ENCODE measurements around the gene PVALEF.

The PVALEF gene

DNA sequence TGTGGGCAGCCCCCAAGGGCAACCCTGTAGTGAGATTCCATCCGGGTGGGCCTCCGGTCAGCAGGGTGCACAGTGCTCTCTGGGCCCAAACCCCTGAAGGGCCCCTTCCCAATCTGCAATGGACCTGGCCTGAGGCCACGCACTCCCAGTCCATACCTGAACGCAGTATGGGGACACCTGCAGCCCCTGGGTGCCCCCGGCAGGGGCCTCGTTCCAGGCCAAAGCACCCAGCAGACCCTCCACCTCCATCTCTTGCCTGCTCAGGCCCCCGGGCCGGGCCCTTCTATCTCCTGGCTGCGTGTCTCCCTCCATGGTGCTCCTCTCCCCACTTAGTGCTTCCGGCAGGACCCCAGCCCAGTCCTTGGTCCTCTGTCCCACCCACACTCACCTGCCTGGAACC lies 18.0 kb downstream of the PVALEF start:
- TF ChIP-seq, protein P1, sequence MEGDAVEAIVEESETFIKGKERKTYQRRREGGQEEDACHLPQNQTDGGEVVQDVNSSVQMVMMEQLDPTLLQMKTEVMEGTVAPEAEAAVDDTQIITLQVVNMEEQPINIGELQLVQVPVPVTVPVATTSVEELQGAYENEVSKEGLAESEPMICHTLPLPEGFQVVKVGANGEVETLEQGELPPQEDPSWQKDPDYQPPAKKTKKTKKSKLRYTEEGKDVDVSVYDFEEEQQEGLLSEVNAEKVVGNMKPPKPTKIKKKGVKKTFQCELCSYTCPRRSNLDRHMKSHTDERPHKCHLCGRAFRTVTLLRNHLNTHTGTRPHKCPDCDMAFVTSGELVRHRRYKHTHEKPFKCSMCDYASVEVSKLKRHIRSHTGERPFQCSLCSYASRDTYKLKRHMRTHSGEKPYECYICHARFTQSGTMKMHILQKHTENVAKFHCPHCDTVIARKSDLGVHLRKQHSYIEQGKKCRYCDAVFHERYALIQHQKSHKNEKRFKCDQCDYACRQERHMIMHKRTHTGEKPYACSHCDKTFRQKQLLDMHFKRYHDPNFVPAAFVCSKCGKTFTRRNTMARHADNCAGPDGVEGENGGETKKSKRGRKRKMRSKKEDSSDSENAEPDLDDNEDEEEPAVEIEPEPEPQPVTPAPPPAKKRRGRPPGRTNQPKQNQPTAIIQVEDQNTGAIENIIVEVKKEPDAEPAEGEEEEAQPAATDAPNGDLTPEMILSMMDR (IDR thresholded peaks at IDR 0.05; ENCODE audit: extremely low read depth, missing control alignments), result no peak
- DNase-seq (ENCODE audit: low spot score), result no peak

GRCh38 chr17:81183807-81184206 lies 18.5 kb downstream of the PVALEF start:
- no peak for DNase-seq (ENCODE audit: low spot score)
- TF ChIP-seq, protein P1 (IDR thresholded peaks at IDR 0.05; ENCODE audit: extremely low read depth, missing control alignments), result no peak

DNA sequence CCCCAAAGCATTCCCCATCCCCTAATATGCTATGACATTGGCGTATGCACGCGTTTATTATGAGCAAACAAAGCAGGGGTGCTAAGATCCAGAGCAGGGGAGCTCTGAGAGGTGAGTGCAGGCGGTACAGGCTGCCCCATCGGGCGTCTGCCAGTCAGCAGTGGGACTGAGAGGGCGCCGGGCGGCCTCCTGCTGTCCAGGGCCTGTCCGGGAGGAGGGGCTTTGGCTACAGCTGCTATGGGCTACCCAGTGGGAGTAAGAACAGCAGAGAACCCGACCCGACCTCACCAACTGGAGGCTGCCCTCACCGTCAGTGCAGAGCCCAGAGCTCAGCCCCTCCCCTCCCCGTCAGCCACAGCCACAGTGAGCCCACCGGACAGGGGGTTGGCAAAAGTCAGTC lies 19.2 kb downstream of the PVALEF start:
- no peak for DNase-seq (ENCODE audit: low spot score)
- TF ChIP-seq, protein P1 (IDR thresholded peaks at IDR 0.05; ENCODE audit: extremely low read depth, missing control alignments), result no peak

- DNase-seq (ENCODE audit: low spot score), result no peak
- TF ChIP-seq, protein P1 (IDR thresholded peaks at IDR 0.05; ENCODE audit: extremely low read depth, missing control alignments), result no peak
These were observed 20.9 kb downstream of the PVALEF start for GRCh38 chr17:81186203-81186602.

DNA sequence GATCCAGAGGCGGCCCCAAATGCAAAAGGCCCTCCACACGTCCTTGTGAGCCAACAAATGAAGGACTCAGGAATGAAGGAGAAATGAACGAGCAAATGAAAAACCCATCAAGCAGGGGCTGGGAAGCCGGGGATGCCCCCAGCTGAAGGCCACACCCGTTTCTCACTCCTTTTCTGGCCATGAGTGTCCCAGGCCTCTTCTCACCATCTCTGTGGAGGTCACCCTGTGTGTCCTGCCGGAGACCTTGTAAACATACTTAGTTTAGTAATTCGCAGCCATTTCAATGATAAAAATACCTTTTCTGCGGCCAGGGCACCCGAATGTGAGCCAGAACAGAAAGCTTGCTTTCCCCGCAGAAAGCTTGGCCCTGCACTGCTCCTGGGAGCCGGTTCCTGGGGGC lies 21.8 kb downstream of the PVALEF start:
- DNase-seq (ENCODE audit: low spot score), result no peak

GRCh38 chr17:81187586-81188490 lies 22.5 kb downstream of the PVALEF start:
- TF ChIP-seq, protein P1 (IDR thresholded peaks at IDR 0.05; ENCODE audit: extremely low read depth, missing control alignments), result no peak

More for the DNA sequence above, 21.8 kb downstream of the PVALEF start:
- TF ChIP-seq, protein P1 (IDR thresholded peaks at IDR 0.05; ENCODE audit: extremely low read depth, missing control alignments), result no peak

DNA sequence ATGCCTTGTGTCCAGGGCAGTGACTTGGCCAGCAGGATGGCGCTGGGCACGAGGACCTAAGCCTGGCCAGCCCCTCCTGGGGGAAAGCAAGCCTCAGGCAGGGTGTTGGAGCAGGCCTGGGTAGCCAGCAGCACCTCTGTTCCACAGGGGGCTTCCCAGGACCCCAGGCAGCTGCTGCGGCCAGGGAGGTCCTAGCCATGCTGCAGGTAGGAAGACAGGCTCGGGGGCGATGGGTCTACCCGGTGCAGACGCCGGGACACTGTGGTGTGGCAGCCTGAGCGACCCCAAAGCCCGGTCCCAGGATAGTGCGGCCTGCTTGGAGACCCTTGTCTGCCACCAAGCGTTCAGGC lies 23.2 kb downstream of the PVALEF start:
- no peak for DNase-seq (ENCODE audit: low spot score)
- TF ChIP-seq, protein P1 (IDR thresholded peaks at IDR 0.05; ENCODE audit: extremely low read depth, missing control alignments), result no peak

More at GRCh38 chr17:81187586-81188490, 22.5 kb downstream of the PVALEF start:
- no peak for DNase-seq (ENCODE audit: low spot score)
